Vagina (tissue), 2 donors: Measurements from ENCODE around the gene SPDYA.

Experiments
- CTCF ChIP-seq, 3 experiments: fragments of 450-650 bp in 2 of 3; fragments of 200-600 bp in 1 of 3; sonication (generic) in 1 of 3; IDR thresholded peaks; one replicate each; pipeline ENCODE4 v1.5.1; 2017 to 2019; ENCODE audit warnings: antibody characterized with exemption in 3 of 3, mild to moderate bottlenecking in 2 of 3, moderate library complexity in 2 of 3
- POLR2A ChIP-seq, 2 donors: fragments of 450-650 bp; IDR thresholded peaks; one replicate each; pipeline ENCODE4 v1.6.1; 2017; ENCODE audit warnings: antibody characterized with exemption in 2 of 2, mild to moderate bottlenecking in 2 of 2, moderate library complexity in 2 of 2
- POLR2AphosphoS5 ChIP-seq, 2 donors: sonication (generic); formaldehyde crosslinking; IDR thresholded peaks; one replicate each; pipeline ENCODE4 v1.9.0; 2017; ENCODE audit warnings: antibody characterized with exemption in 2 of 2, mild to moderate bottlenecking in 2 of 2, low read depth in 1 of 2; ENCODE audit not compliant: insufficient read depth in 1 of 2

- TF ChIP-seq CTCF (IDR thresholded peaks at IDR 0.05) = no peak
- TF ChIP-seq POLR2AphosphoS5 (IDR thresholded peaks at IDR 0.05; ENCODE audit: insufficient read depth in 1 of 2, low read depth in 1 of 2) = no peak
- no peak for TF ChIP-seq POLR2A (IDR thresholded peaks at IDR 0.05)
Measured at GRCh38 chr2:28828382-28828781, 17.7 kb downstream of the SPDYA start.
